Uterus (tissue), 4 donors: ENCODE results near the gene KHDRBS2. TPM values are rescaled to one million over a fixed set of nuclear protein-coding genes. Genes with fewer than 3 reads are reported as not detected.

Source experiments
- DNase-seq, 2 donors: peaks; one replicate each; pipeline ENCODE4 v3.0.0-alpha.2; 2019 to 2020
- H3K27ac ChIP-seq, 2 donors: fragments of 200-600 bp; sonication (generic); 1 replicate in 1 of 2; 2 replicates in 1 of 2; pipeline ENCODE4 v1.5.1; 2016 to 2018
- H3K27me3 ChIP-seq, 2 donors: fragments of 200-600 bp; sonication (generic); one replicate each; pipeline ENCODE4 v1.5.1; 2018 to 2019; ENCODE audit warnings: control low read depth in 1 of 2
- H3K36me3 ChIP-seq, 2 donors: fragments of 200-600 bp; sonication (generic); one replicate each; pipeline ENCODE4 v1.5.1; 2019; ENCODE audit warnings: control low read depth in 1 of 2
- H3K4me1 ChIP-seq, 2 donors: fragments of 200-600 bp; sonication (generic); one replicate each; pipeline ENCODE4 v1.5.1; 2018 to 2019; ENCODE audit warnings: control low read depth in 1 of 2
- H3K4me3 ChIP-seq, 2 donors: fragments of 200-600 bp; sonication (generic); 1 replicate in 1 of 2; 2 replicates in 1 of 2; pipeline ENCODE4 v1.5.1; 2018 to 2019; ENCODE audit warnings: mild to moderate bottlenecking in 1 of 2
- H3K9me3 ChIP-seq, 2 donors: fragments of 200-600 bp; sonication (generic); one replicate each; pipeline ENCODE4 v1.5.1; 2019; ENCODE audit warnings: control low read depth in 1 of 2
- POLR2A ChIP-seq, 2 donors: fragments of 450-650 bp; IDR thresholded peaks; one replicate each; pipeline ENCODE4 v1.6.1; 2016; ENCODE audit warnings: antibody characterized with exemption in 2 of 2, mild to moderate bottlenecking in 1 of 2, moderate library complexity in 1 of 2
- intact Hi-C: fragments of 100-400 bp; cut with DNase I; formaldehyde crosslinking; loops from one replicate; pipeline ENCODE4 v1.15.1; 2023; ENCODE audit warnings: low total_unique reads
- total RNA-seq, 4 donors: library from RNA; depleted of rRNA in 3 of 4; stranded (reverse); fragments of >200 nt in 3 of 4; gene quantifications; one replicate each; pipeline versions ENCODE4 v1.1.0 to v1.2.4, GENCODE V29; 2014 to 2023
- TF ChIP-seq, protein P1 (sequence below), 4 experiments: fragments of 200-600 bp in 2 of 4; fragments of 450-650 bp in 2 of 4; sonication (generic) in 2 of 4; IDR thresholded peaks; one replicate each; pipeline ENCODE4 v1.5.1; 2016 to 2019; ENCODE audit warnings: antibody characterized with exemption in 4 of 4, mild to moderate bottlenecking in 2 of 4, moderate library complexity in 1 of 4
- donor health status: DM: yes; HTN: yes; CAD: no.

The KHDRBS2 gene
- total RNA-seq, 4 donors from 2014 or later, result 0.55 to 7.3 TPM; not detected in 2

DNA sequence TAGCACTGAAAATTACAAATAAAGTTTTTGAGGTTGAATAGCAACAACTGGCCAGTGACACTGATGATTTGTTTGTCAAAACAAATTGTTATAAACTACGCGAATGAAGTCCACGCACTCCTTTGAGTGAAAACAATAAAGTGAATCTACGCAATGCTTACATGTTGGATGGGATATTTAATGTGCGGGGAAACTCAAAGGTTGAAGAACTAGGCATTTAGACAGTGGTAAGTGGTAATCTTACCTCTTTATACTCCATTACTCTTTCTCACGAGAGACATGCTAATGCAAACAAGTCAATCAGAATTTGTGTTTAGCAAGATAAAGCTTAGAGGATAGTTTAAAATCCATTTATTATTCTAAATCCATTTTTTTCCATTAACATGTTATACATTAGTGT lies 606.4 kb downstream of the KHDRBS2 start:
- no peak overlapping the region for H3K4me3 ChIP-seq
- intact Hi-C loops, result no loop called here
- no peak for DNase-seq
- no peaks in the 10 kb centered on the region for H3K4me1 ChIP-seq
- H3K36me3 ChIP-seq, result no peaks in the 10 kb centered on the region
- no peak overlapping the region for H3K27ac ChIP-seq
- TF ChIP-seq, protein P1, sequence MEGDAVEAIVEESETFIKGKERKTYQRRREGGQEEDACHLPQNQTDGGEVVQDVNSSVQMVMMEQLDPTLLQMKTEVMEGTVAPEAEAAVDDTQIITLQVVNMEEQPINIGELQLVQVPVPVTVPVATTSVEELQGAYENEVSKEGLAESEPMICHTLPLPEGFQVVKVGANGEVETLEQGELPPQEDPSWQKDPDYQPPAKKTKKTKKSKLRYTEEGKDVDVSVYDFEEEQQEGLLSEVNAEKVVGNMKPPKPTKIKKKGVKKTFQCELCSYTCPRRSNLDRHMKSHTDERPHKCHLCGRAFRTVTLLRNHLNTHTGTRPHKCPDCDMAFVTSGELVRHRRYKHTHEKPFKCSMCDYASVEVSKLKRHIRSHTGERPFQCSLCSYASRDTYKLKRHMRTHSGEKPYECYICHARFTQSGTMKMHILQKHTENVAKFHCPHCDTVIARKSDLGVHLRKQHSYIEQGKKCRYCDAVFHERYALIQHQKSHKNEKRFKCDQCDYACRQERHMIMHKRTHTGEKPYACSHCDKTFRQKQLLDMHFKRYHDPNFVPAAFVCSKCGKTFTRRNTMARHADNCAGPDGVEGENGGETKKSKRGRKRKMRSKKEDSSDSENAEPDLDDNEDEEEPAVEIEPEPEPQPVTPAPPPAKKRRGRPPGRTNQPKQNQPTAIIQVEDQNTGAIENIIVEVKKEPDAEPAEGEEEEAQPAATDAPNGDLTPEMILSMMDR (IDR thresholded peaks at IDR 0.05), result no peak
- no peak for TF ChIP-seq POLR2A (IDR thresholded peaks at IDR 0.05)
- no peaks in the 10 kb centered on the region for H3K9me3 ChIP-seq
- H3K27me3 ChIP-seq, result no peaks in the 10 kb centered on the region

DNA sequence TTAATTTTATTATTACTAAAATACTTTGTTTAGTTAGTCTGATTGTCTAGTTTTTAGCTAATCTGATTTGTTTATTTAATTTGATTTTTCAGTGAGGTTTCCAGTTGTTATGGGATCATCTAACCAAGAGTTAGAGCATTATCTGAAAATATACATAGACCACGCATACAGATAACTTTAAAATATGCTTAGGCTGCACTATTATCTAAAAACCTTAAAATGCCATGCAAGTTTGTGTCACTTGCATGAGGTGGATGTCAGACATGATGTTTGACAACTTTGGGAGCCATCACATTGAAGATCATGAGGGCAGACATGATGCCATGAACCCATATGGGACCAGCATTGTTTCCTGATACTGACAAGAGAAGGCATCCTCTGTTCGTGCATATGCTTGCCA lies 610.3 kb downstream of the KHDRBS2 start:
- TF ChIP-seq POLR2A (IDR thresholded peaks at IDR 0.05), result no peak
- TF ChIP-seq, protein P1 (IDR thresholded peaks at IDR 0.05), result no peak
- Histone ChIP-seq H3K4me1 (no peaks in the 10 kb centered on the region), H3K27ac (no peak overlapping the region), H3K36me3 (no peaks in the 10 kb centered on the region), H3K4me3 (no peak overlapping the region), H3K27me3 (no peaks in the 10 kb centered on the region), H3K9me3 (no peaks in the 10 kb centered on the region)
- DNase-seq, result no peak
- intact Hi-C loops, result no loop called here

DNA sequence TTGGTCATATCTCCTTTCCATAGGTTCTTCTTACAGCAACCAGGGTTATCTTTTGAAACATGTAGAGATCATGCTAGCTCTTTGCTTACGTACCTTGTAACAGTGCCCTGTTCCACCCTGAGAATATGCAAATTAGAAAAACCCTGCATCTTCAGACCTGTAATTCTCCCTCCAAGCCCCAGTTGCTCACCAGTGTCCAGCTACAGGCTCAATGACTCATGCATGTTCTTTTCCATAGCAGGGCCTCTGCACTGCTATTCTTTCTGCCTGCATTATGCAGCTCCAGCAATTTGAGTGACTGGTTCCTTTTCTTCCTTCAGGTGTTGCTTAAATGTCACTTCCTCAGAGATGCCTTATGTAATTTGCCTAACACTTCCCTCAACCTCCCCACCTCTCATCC lies 636.2 kb downstream of the KHDRBS2 start:
- no peak overlapping the region for H3K27ac ChIP-seq
- no peaks in the 10 kb centered on the region for H3K4me1 ChIP-seq
- no peak overlapping the region for H3K4me3 ChIP-seq
- no peak for DNase-seq
- no peaks in the 10 kb centered on the region for H3K36me3 ChIP-seq
- H3K9me3 ChIP-seq, result no peaks in the 10 kb centered on the region
- intact Hi-C loops, result no loop called here
- TF ChIP-seq, protein P1 (IDR thresholded peaks at IDR 0.05), result no peak
- TF ChIP-seq POLR2A (IDR thresholded peaks at IDR 0.05), result no peak
- H3K27me3 ChIP-seq, result no peaks in the 10 kb centered on the region

DNA sequence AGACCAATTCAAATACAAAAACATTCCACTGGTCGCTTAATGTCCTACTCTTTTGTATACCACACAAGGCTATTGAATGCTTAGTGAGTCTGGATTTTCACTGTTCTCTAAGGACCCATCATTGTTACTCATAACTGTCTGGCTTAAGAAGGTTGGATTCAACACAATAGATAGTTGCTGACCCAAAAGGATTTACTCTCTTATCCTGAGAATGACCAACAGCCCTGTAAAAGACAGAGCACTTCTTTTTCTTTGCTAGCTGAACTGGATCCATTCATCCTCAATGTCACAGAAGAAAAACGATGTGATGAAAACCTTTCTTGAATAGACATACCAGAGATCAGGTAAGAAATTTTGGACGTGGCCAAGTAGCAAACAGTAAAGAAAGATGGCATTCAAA lies 645.6 kb downstream of the KHDRBS2 start:
- intact Hi-C loops, result no loop called here
- Histone ChIP-seq H3K4me1 (no peaks in the 10 kb centered on the region), H3K36me3 (no peaks in the 10 kb centered on the region), H3K27me3 (no peaks in the 10 kb centered on the region), H3K9me3 (no peaks in the 10 kb centered on the region), H3K27ac (no peak overlapping the region), H3K4me3 (no peak overlapping the region)
- TF ChIP-seq, protein P1 (IDR thresholded peaks at IDR 0.05), result no peak
- TF ChIP-seq POLR2A (IDR thresholded peaks at IDR 0.05), result no peak
- DNase-seq, result no peak
